Neural progenitor cell (in vitro differentiated cells): Measurements from ENCODE around the gene GUCY1A2.

ENCODE experiments used
- CTCF ChIP-seq: fragments of 200-600 bp; sonication (generic); IDR thresholded peaks from 2 replicates; pipeline ENCODE4 v1.5.1; 2017; ENCODE audit warnings: antibody characterized with exemption, mild to moderate bottlenecking
- EZH2 ChIP-seq: fragments of 200-600 bp; sonication (generic); IDR thresholded peaks from 2 replicates; pipeline ENCODE4 v1.6.1; 2017; ENCODE audit warnings: antibody characterized with exemption, mild to moderate bottlenecking, moderate library complexity

DNA sequence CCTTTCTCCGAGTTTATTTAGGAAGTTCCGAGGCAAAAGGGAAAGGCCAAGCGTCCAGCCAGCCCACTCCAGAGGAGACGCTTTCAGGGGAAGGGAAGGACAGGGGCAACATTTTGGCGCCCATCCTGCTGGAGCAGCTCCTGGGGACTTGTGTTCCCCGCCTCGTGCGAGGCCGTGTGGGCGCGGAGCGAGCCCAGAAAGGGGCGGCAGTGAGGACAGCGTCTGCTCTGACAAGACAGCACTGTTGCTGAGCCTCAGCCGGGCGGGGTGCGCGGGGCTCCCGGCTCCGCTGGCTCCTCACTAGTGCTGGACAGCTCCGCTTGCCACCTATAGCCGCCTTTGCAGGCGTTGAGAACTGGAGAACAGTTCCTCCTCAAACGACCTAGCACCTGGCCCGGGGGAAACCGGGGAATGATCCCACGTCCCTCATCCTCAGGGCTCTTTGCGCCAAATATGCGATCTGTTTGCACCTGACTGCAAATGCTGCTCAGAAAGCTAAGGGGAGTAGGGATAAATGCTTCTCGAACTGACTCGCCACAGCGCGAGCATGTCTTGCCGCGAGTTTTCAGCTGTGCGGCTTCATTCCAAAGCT is 722 bp upstream of the GUCY1A2 start:
- TF ChIP-seq CTCF: no peak
- TF ChIP-seq EZH2: no peak
